ENCODE data around the gene ODR4.

Gene ODR4

DNA sequence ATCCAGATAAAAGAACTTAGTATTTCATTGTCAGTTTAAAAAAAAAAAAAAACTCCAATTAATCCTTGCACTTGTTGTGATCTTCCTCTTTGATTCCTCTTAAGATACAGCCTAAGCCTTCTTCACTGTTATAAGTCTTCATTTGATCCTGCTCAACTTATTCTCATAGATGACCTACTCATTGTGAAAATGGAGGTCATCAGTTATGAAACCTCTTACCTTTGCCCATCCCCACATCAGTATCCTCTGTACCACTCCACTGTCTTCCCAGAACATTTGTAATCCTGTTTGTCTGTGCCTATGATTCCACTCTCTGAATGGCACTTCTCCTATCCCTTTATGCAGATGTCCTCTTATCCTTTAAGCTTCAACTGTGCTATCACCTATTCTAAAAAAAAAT, 28.0 kb downstream of the ODR4 start:
- no peak for DNase-seq (ENCODE audit: insufficient read length, low spot score)
- no peak for TF ChIP-seq POLR2A (IDR thresholded peaks at IDR 0.05; ENCODE audit: low read depth, low read length)
- FAIRE-seq, result no peak

DNA sequence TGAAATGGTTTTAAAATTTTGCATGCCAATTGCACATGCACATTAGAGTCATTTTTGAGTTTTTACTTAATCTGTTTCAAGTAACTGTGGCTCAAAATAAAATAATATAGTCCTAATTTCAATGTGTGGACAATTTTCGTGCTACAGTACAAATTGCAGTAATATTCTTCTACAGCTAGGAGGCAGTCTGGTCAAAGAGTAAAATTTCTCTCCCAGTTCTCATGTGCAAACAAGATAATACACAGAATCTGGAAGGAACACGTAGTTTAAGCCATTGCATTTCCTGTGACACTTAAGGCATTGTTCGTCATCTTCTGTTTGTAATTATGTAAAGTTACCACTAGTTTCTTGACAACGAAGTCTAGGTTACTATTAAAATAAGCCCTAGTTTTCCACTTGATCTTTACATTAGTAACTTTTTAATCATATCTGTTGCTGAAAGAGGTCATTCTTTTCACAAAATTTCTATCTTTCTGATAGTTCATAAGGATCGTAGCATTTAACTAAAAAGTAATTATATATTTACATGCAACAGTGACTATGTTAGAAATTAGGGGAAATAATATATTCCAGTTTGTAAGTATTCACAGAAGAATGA, 28.9 kb downstream of the ODR4 start:
- FAIRE-seq (peak; percentile 53), DNase-seq (ENCODE audit: insufficient read length, low spot score) (no peak)
- no peak for TF ChIP-seq POLR2A (IDR thresholded peaks at IDR 0.05; ENCODE audit: low read depth, low read length)

DNA sequence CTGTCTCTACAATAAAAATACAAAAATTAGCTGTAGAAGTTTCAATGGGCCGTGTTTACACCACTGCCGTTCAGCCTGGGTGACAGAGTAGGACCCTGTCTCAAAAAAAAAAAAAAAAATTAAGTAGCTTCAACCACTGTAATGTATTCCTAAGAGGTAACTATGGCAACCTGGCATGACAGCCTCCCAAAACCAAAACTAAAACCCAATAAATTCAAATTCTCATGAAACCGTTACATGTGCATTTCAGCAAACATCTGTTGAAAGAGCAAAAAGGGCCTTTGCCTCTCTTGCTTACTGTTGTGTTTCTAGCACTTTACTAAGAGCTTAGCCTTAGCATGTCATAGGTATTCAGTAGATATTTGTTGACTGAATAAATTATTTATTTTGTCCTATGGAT, 33.5 kb downstream of the ODR4 start:
- TF ChIP-seq POLR2A (IDR thresholded peaks at IDR 0.05; ENCODE audit: low read depth, low read length), result no peak
- DNase-seq (ENCODE audit: insufficient read length, low spot score) (no peak), FAIRE-seq (no peak)

DNA sequence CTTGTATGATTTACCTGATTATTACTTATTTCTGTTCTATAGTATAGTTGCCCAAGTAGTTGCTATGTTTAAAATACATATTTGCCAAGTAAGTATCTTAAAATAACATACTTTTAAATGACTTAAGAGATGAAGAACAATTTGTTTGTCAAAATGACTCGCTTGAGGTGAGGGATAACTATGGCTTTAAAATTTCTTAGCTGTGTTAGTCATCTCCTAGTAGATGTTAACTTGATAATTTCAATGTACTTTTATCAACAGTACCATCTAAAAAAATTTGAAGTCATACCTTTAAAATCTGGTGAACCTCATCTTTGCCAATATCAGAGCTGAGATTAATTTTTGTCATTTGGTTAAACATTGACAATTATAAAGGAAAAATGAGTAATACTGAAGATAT, 37.7 kb downstream of the ODR4 start:
- FAIRE-seq (peak; percentile 15), DNase-seq (ENCODE audit: insufficient read length, low spot score) (no peak)
- TF ChIP-seq POLR2A (IDR thresholded peaks at IDR 0.05; ENCODE audit: low read depth, low read length), result no peak

DNA sequence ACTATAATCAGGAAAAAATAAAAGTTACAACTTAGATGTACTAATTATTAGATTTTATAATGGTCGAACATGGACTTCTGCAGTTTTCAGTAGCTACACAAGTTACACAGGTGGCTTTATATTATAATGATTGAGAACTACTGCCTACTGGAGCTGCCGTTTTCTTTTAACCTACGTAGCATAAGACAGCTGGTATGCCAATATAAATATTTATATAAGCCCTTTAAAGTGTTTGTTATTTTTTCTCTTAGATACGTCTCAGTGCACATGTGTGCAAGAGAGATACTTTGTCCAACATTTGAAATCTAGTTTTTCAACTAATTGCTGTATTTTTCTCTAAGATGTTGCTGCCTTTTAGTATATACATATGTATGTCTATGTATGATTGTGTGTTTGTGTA, 42.9 kb downstream of the ODR4 start:
- DNase-seq (ENCODE audit: insufficient read length, low spot score), result no peak
- no peak for FAIRE-seq
- TF ChIP-seq POLR2A (IDR thresholded peaks at IDR 0.05; ENCODE audit: low read depth, low read length), result no peak

DNA sequence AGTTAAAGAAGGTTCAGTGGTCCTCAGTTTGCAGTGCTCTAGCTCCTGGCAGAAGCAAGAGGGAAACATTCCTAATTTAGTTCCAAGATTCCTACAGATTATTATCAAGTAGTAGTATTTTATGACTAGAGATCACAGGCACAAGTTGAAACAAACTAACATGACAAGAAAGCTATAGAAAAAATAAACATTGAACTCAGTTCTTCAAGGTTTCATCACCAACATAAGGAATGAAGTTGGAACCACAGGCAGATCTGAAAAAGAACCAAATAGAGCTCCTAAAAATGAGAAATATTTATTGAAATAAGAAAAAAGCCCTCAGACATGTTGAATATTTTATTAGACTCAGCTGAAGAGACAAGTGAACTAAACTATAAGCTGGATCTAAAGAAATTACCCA, 44.7 kb downstream of the ODR4 start:
- TF ChIP-seq POLR2A (IDR thresholded peaks at IDR 0.05; ENCODE audit: low read depth, low read length), result no peak
- FAIRE-seq (no peak), DNase-seq (ENCODE audit: insufficient read length, low spot score) (no peak)

DNA sequence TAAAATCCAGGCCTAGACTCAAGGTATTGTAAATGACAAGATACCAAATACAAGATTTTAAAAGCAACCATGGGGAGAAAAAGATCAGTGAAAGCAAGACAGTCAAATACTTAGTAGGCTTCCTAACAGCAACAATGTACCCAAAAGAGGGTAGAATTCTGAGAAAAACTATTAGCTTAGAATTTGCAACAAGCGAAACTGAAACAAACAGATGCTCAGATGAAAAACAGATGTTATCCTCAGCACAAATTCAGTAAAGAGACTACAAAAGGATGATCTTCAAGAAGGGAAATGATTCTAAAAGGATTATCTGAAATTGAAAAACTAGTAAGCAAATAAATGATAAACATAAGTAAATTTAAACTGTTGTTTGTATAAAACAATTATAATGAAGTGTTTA, 45.3 kb downstream of the ODR4 start:
- FAIRE-seq (no peak), DNase-seq (ENCODE audit: insufficient read length, low spot score) (no peak)
- no peak for TF ChIP-seq POLR2A (IDR thresholded peaks at IDR 0.05; ENCODE audit: low read depth, low read length)

DNA sequence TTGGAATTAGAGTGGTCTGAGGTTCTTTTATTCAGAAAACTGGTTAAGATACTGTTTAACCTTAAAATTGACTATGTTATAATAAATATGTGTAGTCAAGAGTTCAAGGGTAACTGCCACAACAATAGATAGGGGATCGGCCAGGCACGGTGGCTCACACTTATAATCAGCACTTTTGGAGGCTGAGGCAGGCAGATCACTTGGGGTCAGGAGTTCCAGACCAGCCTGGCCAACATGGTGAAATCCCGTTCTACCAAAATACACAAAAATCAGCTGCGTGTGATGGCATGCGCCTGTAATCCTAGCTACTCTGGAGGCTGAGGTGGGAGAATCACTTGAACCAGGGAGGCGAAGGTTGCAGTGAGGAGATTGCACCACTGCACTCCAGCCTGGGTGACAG, 45.8 kb downstream of the ODR4 start:
- DNase-seq (ENCODE audit: insufficient read length, low spot score) (no peak), FAIRE-seq (no peak)
- TF ChIP-seq POLR2A (IDR thresholded peaks at IDR 0.05; ENCODE audit: low read depth, low read length), result no peak

DNA sequence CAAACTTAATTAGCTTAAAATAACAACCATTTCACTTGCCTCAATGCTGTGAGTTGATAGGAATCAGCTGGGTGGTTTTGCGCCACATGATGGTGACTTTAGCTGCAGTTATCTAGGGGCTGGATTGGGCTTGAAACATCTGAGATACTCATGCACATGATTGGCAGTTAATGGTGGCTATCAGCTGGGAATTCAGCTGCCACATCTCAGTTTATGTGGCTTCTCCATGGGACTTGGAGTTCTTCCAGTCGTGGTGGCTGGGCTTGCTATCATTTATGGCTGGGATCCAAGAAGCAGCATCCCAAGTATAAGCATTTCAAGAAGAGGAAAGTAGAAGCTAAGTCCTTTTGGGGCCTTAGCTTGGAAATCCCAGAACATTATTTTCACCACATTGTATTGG, 48.9 kb downstream of the ODR4 start:
- FAIRE-seq (no peak), DNase-seq (ENCODE audit: insufficient read length, low spot score) (no peak)
- no peak for TF ChIP-seq POLR2A (IDR thresholded peaks at IDR 0.05; ENCODE audit: low read depth, low read length)

DNA sequence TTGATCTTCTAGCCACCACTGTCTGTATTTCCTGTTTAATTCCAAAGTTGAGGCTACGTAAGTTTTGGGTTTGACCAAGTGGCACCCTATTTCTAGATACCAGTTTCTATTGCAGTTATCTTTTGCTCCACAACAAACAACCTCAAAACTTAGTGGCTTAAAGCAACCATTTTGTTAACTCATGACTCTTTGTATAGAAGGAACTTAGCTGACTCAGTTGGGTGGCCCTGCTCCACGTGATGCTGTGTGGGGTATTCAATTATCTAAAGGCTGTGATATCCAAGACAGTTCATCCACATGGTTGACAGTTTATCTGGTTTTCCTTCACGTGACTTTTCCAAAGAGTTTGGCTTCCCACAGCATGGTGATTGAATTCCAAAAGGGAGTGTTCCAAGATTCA, 50.5 kb downstream of the ODR4 start:
- FAIRE-seq, result no peak
- no peak for TF ChIP-seq POLR2A (IDR thresholded peaks at IDR 0.05; ENCODE audit: low read depth, low read length)
- DNase-seq (ENCODE audit: insufficient read length, low spot score), result no peak

DNA sequence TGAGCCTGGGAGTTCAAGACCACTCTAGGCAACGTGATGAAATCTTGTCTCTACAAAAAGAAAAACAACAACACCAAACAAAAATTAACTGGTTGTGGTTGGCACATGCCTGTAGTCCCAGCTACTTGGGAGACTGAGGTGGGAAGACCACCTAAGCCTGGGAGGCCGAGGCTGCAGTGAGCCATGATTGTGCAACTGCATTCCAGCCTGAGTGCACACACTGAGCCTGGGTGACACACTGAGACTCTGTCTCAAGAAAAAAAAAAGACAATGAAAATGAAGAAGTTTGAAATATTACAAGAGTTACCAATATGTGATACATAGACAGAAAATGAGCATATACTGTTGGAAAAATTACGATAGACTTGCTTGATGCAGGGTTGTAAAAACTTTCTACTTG, 53.4 kb downstream of the ODR4 start:
- TF ChIP-seq POLR2A (IDR thresholded peaks at IDR 0.05; ENCODE audit: low read depth, low read length), result no peak
- FAIRE-seq (no peak), DNase-seq (ENCODE audit: insufficient read length, low spot score) (no peak)

DNA sequence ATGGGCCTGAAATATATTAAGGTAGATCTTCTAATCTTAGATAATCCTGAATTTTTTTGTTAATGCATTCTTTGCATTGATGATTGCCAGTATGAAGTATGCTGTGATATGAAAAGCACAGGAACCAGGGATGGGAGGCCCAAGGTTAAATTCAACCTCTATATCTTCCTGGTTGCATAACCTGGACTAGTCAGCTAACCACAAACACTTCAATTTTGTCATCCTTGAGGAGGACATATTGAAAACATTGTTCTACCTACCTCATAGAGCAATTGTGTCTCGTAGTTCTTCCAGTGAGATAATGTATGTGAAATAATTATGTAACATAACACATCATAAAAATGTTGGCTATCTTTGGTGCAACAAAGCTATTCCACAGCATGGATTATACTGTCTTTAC, 59.7 kb downstream of the ODR4 start:
- TF ChIP-seq POLR2A (IDR thresholded peaks at IDR 0.05; ENCODE audit: low read depth, low read length), result no peak
- no peak for FAIRE-seq
- DNase-seq (ENCODE audit: insufficient read length, low spot score), result no peak

DNA sequence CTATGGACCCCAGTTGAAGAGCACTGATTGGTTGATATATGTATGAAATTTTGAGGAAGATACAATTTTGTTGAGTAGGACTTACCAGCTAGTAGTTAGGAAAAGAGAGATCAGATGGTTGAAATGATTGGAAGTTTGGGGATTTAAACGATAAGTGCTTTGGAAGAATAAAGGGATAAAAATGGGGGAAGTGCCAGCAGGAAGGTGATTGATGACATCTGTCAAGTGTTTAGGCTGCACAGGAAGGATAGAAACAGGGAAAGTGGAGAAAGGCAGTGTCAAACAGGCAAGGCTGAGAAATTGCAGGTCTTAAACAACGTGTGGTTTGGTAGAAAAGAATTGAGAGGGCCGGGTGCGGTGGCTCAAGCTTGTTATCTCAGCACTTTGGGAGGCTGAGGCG, 62.9 kb downstream of the ODR4 start:
- FAIRE-seq, result no peak

DNA sequence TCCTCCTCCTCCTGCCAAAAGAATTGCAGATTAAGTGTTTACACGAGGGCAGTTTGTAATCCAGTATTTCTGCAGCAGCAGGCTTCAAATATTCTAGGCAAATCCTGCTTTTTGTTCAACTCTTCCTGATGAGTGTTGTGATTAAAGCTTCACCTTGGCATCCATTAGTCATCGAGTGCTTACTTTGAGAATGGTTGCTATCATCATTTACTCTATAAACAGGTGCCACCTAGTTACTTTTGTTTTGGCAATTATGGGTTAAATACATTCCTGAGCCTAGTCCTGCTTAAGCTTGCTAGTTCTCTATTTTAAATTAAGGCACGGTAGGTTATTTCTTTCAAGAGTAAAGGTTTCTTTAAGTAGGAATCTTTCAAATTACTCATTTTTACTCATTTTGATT, 64.9 kb downstream of the ODR4 start:
- DNase-seq (ENCODE audit: insufficient read length, low spot score), result no peak
- no peak for TF ChIP-seq POLR2A (IDR thresholded peaks at IDR 0.05; ENCODE audit: low read depth, low read length)
- no peak for FAIRE-seq

More for the DNA sequence above, 62.9 kb downstream of the ODR4 start:
- DNase-seq (ENCODE audit: insufficient read length, low spot score), result no peak
- no peak for TF ChIP-seq POLR2A (IDR thresholded peaks at IDR 0.05; ENCODE audit: low read depth, low read length)

DNA sequence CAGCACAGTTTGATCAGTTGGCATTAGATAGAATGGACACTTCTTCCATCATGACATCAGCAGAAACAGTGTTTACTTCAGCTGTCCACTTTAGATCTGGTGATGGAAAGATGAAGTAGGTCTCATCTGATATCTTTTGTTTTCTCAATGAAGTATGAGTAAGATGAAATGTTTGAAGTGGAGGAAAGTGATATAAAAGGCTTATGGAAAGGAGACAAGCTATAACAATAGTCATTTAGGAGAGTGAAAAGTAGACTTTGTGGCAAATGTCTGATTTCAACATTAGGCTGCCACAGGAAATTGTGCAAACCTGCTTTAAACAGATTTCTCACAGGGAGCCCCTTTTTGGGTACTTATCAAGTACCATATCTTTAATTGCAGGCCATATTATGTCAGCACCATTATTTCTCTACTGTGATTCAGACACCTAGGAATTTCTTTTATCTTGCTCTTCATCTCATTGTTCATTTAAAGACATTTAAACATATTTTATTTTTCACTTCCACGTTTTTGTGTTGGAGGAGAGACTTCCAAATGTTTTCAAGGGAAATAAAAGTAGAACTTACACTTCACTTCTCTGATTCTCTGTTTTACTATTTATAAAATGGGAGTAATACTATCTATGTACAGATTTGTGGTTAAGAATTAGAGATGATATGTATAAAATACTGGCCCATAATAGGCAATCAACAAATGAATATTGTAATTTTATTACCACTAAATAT, 67.2 kb downstream of the ODR4 start:
- no peak for TF ChIP-seq POLR2A (IDR thresholded peaks at IDR 0.05; ENCODE audit: low read depth, low read length)
- DNase-seq (ENCODE audit: insufficient read length, low spot score) (no peak), FAIRE-seq (peak; percentile 43)

Data from H54 (cell line).